ENCODE results near the gene ROR2. TPM values are rescaled to one million over a fixed set of nuclear protein-coding genes. Genes with fewer than 3 reads are reported as not detected.

ROR2 gene
- polyA plus RNA-seq, 6 donors from 2014 or later, result 0.05 TPM; not detected in 5

DNA sequence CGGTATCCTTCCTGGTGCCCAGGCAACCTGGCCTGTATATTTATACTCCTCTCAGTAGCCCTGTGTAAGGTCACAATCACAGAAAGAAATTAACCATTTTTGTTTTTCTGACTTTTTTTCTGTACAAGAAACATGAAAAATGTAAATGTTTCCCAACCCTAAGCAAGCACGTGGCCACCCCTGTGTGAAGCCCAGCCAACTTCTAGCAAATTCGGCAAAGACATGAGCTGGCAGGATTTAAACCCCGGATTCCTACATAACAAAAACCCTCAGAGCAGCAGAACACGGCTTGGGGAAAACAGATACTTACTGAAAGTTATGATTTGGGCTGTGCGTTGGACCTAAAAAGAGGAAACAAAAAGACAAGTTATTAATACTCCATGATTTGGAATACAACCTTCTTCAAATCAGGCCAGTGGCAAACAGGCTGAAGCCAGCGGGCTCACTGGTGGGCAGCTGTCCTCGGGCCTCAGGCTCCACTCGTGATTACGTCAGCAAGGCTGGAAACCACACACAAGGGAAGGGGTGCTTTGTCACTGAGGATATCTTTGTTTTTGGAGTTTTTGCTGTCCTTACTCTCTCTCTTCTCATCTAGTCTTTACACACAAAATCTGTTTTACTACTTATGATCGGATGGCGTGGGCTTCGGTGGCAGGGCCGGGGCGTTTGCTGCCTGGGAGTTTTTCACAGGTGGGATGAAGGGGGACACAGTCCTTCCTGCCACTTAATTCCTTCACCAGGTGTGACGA, 194.1 kb downstream of the ROR2 start:
- H3K27me3 Mint-ChIP-seq, result peaks cover 3 to 20% (median 17%) of the 10 kb centered on the region in 3 donors
- no peak overlapping the region for H3K4me3 Mint-ChIP-seq
- peaks cover 0 to 3% (median 0%) of the 10 kb centered on the region in 3 donors for H3K4me1 Mint-ChIP-seq
- ATAC-seq (ENCODE audit: low read depth in 2 of 2), result no peak
- H3K27ac Mint-ChIP-seq, result no peak overlapping the region
- H3K36me3 Mint-ChIP-seq, result no peaks in the 10 kb centered on the region
- H3K9me3 Mint-ChIP-seq, result no peaks in the 10 kb centered on the region
- no peak for DNase-seq

DNA sequence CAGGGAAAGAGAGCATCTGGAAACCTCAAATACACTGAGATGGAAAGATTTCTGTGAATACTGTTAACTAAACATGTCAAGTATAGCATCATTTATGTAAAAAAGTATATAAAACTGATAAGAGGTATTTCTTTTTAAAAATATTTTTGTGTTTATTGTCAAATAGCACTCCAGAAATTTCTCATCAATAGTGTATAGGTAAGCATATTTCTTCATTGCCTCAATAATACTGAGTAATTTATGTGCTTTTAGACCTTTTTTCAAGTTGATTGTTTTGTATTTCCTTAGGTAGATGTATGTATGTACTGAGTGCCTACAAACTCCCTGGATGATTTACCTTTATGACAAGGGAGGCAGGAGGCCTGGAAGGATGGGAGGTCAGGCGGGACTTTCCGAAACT, 196.3 kb downstream of the ROR2 start:
- Mint-ChIP-seq H3K36me3 (no peaks in the 10 kb centered on the region), H3K9me3 (no peaks in the 10 kb centered on the region), H3K27me3 (peaks cover 4 to 29% (median 24%) of the 10 kb centered on the region in 3 donors), H3K4me3 (no peak overlapping the region), H3K27ac (no peak overlapping the region), H3K4me1 (peaks cover 0 to 3% (median 0%) of the 10 kb centered on the region in 3 donors)
- no peak for ATAC-seq (ENCODE audit: low read depth in 2 of 2)
- no peak for DNase-seq

DNA sequence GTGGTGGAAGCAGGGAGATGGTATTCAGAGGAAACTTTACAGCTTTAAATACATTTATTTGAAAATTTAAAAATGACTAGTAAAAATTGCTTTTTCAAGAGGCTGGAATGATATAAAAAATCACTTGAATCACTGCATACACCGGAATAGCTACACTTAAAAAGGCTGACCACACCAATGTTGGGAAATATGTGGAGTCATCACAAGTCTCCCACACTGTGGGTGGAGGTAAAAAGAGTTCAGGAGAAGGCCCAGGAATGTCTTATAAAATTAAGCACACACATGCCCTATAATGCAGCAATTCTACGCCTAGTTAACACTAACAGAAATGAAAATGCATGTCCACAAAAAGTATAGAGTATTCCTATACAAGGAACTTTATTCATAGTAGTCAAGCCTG, 198.1 kb downstream of the ROR2 start:
- DNase-seq (no peak), ATAC-seq (ENCODE audit: low read depth in 2 of 2) (no peak)
- Mint-ChIP-seq H3K36me3 (no peaks in the 10 kb centered on the region), H3K9me3 (no peaks in the 10 kb centered on the region), H3K4me1 (no peaks in the 10 kb centered on the region), H3K27ac (no peak overlapping the region), H3K27me3 (peaks cover 10 to 26% (median 25%) of the 10 kb centered on the region in 3 donors), H3K4me3 (no peak overlapping the region)

DNA sequence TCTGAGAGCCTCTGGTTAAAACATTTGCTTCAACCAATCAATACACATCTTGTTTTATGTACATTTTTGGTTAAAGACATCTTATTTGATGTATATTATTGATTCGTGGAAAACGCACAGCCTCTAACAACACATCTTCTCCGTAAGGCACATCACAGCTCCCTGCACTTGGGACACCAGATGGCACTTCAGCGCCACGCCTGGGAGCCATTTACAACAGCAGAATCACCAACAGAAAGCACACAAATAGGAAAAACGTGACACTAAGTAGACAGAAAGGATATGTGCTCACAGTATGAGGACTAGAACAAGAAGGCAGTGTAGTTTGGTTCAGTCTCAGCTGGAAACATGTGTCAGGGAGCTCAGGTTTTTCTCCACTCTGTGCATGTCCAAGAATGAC, 199.7 kb downstream of the ROR2 start:
- Mint-ChIP-seq H3K9me3 (no peaks in the 10 kb centered on the region), H3K27ac (no peak overlapping the region), H3K36me3 (no peaks in the 10 kb centered on the region)

DNA sequence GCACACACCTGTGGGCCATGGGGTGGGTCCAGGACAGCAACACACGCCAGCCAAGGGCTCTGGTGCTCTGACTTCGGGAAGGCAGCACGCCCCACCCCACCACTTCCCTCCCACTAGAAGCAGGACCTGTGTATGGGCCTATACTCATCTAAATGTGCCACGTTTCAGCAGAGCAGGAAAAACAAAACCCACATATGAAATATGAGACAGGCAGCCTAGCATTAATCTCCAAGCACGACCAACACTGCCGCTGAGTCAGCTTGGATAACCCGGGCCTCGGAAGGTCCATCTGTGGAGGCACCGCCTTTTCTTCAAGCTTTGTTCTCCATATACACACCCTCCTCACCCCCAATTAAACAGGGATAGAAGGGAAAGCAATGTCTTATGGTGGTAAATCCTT, 203.1 kb downstream of the ROR2 start:
- ATAC-seq (ENCODE audit: low read depth in 2 of 2), result no peak
- H3K27me3 Mint-ChIP-seq, result peaks cover 10 to 35% (median 35%) of the 10 kb centered on the region in 3 donors

More for the DNA sequence above, 199.7 kb downstream of the ROR2 start:
- Mint-ChIP-seq H3K27me3 (peaks cover 10 to 26% (median 23%) of the 10 kb centered on the region in 3 donors), H3K4me3 (no peak overlapping the region), H3K4me1 (no peaks in the 10 kb centered on the region)
- no peak for ATAC-seq (ENCODE audit: low read depth in 2 of 2)
- DNase-seq, result no peak

DNA sequence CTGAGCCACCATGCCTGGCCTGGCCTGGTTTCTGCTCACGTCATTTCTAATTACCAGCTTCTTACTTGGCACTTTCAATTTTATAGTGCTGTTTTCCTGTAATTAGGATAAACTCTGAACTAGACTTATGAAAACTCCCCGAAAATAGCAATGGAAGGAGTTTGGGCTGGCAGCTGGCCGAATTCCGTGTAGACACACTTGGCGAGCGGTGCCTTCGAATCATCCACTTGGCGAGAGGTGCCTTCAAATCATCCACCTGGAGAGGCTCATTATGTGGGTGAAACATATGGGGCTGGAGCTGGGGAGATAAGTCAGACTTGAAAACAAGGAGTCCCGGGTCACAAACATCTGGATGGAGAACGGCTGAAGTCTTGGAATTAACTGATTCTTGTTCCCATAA, 203.7 kb downstream of the ROR2 start:
- Mint-ChIP-seq H3K36me3 (no peaks in the 10 kb centered on the region), H3K4me1 (no peaks in the 10 kb centered on the region), H3K27ac (peak overlapping the region in 1 of 6 donors; percentile 36), H3K4me3 (no peak overlapping the region), H3K9me3 (no peaks in the 10 kb centered on the region), H3K27me3 (peaks cover 10 to 35% (median 35%) of the 10 kb centered on the region in 3 donors)
- DNase-seq (no peak), ATAC-seq (ENCODE audit: low read depth in 2 of 2) (no peak)

More for the DNA sequence above, 203.1 kb downstream of the ROR2 start:
- Mint-ChIP-seq H3K4me3 (no peak overlapping the region), H3K4me1 (no peaks in the 10 kb centered on the region), H3K9me3 (no peaks in the 10 kb centered on the region), H3K36me3 (no peaks in the 10 kb centered on the region), H3K27ac (no peak overlapping the region)
- no peak for DNase-seq

DNA sequence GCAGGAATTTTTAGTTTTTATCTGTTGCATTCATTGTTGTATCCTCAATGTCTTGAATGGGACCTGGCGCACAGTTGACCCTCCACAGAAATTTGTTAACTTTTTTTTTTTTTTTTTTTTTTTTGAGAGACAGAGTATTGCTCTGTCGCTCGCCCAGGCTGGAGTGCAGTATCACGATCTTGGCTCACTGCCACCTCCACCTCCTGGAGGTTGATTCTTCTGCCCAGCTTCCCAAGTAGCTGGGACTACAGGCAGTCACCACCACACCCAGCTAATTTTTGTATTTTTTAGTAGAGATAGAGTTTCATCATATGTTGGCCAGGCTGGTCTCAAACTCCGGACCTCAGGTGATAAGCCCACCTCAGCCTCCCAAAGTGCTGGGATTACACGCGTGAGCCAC, 205.9 kb downstream of the ROR2 start:
- Mint-ChIP-seq H3K27ac (no peak overlapping the region), H3K4me3 (no peak overlapping the region), H3K9me3 (no peaks in the 10 kb centered on the region), H3K27me3 (peaks cover 6 to 33% (median 25%) of the 10 kb centered on the region in 3 donors), H3K4me1 (no peaks in the 10 kb centered on the region), H3K36me3 (no peaks in the 10 kb centered on the region)
- no peak for DNase-seq
- ATAC-seq (ENCODE audit: low read depth in 2 of 2), result no peak

DNA sequence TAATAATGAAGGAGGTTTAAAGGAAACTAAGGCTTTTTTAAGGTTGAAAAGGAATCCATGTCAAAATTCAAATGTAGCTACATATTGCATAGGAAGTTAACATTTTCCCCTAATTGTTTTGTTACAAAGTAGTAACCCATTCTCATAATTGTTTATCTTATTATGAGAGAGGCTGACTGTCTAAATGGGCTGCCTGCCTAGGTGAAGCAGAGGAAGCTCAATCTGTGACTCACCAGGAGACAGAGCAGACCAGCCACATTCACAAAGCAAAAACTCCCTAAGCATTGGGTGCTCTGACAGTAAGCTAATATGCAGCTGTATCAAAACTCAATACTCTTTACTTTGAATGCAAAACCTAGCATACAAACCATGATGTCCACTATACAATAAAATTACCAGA, 208.5 kb downstream of the ROR2 start:
- no peak for ATAC-seq (ENCODE audit: low read depth in 2 of 2)
- H3K4me3 Mint-ChIP-seq, result no peak overlapping the region

DNA sequence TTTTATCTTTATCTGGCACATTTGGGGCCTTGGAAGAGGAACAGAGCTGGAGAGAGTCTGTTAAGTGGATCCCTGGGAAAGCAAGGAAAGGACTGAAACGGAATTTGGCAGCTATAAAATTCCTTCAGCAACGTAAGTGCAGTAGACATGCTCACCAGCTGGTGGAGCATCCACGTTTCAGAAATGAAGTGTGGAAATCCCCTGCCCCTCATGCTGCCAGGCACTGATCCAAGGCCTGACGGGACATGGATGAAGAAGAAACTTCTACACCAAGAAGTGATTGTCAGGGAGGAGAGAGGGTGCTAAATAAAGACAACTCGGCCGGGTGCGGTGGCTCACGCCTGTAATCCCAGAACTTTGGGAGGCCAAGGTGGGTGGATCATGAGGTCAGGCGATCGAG, 209.3 kb downstream of the ROR2 start:
- no peak for ATAC-seq (ENCODE audit: low read depth in 2 of 2)
- Mint-ChIP-seq H3K36me3 (no peaks in the 10 kb centered on the region), H3K4me3 (no peak overlapping the region), H3K27me3 (peaks cover 7 to 36% (median 27%) of the 10 kb centered on the region in 3 donors), H3K9me3 (no peaks in the 10 kb centered on the region), H3K27ac (no peak overlapping the region), H3K4me1 (no peaks in the 10 kb centered on the region)
- no peak for DNase-seq

More for the DNA sequence above, 208.5 kb downstream of the ROR2 start:
- H3K27me3 Mint-ChIP-seq, result peaks cover 4 to 33% (median 21%) of the 10 kb centered on the region in 3 donors
- no peak overlapping the region for H3K27ac Mint-ChIP-seq
- no peak for DNase-seq
- H3K4me1 Mint-ChIP-seq, result no peaks in the 10 kb centered on the region
- no peaks in the 10 kb centered on the region for H3K9me3 Mint-ChIP-seq
- H3K36me3 Mint-ChIP-seq, result no peaks in the 10 kb centered on the region

DNA sequence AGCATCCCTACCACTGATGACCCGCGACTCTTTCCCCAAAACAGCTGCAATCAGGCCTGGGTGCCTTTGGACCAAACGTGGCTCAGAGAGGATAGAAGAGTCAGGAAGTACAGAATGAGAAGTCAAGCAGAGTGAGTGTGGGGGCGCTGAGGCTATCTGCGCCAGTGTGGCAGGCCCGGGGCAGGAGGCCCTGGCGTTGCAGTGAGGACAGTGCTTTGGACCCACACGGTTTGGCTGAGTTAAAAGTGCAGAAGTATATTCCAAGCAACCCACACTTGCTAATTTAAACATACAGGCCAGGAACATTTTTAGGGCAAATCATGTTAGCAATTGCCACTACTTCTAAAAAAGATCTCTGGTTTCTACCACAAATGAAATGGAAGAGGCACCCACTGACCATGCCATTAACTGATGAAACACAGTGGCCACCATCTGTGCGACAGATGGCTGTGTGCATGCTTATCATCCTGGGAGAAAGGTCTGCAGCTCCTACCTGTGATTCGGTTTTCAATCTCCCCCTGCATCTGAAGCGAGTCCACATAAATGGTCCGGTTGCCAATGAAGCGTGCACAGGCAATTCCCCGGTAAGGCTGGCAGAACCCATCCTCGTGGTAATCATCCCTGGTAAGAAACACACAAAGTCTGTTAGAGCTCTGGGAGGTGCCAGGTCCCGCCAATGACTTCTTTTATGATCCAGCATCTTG, 213.0 kb downstream of the ROR2 start:
- H3K4me3 Mint-ChIP-seq, result no peak overlapping the region
- H3K27ac Mint-ChIP-seq, result no peak overlapping the region
- DNase-seq (no peak), ATAC-seq (ENCODE audit: low read depth in 2 of 2) (no peak)
- no peaks in the 10 kb centered on the region for H3K9me3 Mint-ChIP-seq
- H3K27me3 Mint-ChIP-seq, result peaks cover 7 to 32% (median 14%) of the 10 kb centered on the region in 3 donors
- H3K4me1 Mint-ChIP-seq, result no peaks in the 10 kb centered on the region
- no peaks in the 10 kb centered on the region for H3K36me3 Mint-ChIP-seq

DNA sequence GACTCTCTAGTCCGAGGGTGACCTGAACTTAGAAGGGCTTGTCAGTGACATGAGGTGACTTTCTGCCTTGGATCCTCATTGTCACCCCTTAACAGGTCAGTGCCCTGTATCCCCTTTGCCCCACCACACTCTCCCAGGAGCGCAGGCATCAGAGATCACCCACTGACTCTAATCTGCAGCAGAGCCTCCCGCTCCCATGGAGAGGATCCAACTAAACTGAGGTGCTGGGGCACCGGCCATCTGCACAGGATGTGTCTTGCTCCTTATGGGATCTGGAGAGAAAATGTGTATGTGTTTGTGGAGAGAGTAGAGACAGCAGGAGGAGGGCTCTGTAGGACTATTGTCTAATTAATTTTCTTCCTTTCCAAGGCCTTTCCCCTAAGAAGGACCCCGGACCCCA, 213.7 kb downstream of the ROR2 start:
- no peak for ATAC-seq (ENCODE audit: low read depth in 2 of 2)
- Mint-ChIP-seq H3K36me3 (no peaks in the 10 kb centered on the region), H3K27ac (no peak overlapping the region), H3K9me3 (no peaks in the 10 kb centered on the region), H3K4me1 (no peaks in the 10 kb centered on the region), H3K4me3 (no peak overlapping the region), H3K27me3 (peaks cover 7 to 32% (median 14%) of the 10 kb centered on the region in 3 donors)
- no peak for DNase-seq

DNA sequence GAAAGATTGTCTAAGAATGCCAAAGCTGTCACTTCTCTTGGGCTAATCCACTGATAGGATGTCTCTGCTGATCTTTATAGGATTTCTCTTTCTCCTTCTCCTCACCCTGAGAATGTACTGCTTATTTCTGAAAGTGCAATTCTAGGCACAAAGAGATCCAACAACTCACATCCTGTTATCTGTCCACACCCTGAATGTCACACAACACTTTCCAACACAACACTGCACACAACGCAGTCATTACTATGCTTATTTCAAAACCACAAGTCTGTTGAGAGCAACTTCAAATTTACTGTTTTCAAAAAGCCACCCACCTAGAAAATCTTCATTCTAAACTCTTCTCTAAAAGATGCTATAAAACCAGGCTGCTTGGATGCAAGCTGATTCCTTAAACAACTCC, 215.0 kb downstream of the ROR2 start:
- no peaks in the 10 kb centered on the region for H3K4me1 Mint-ChIP-seq
- DNase-seq, result no peak
- H3K4me3 Mint-ChIP-seq, result no peak overlapping the region
- no peaks in the 10 kb centered on the region for H3K36me3 Mint-ChIP-seq
- H3K9me3 Mint-ChIP-seq, result no peaks in the 10 kb centered on the region
- peaks cover 7 to 31% (median 14%) of the 10 kb centered on the region in 3 donors for H3K27me3 Mint-ChIP-seq
- ATAC-seq (ENCODE audit: low read depth in 2 of 2), result no peak
- H3K27ac Mint-ChIP-seq, result peak overlapping the region in 1 of 6 donors; percentile 1

DNA sequence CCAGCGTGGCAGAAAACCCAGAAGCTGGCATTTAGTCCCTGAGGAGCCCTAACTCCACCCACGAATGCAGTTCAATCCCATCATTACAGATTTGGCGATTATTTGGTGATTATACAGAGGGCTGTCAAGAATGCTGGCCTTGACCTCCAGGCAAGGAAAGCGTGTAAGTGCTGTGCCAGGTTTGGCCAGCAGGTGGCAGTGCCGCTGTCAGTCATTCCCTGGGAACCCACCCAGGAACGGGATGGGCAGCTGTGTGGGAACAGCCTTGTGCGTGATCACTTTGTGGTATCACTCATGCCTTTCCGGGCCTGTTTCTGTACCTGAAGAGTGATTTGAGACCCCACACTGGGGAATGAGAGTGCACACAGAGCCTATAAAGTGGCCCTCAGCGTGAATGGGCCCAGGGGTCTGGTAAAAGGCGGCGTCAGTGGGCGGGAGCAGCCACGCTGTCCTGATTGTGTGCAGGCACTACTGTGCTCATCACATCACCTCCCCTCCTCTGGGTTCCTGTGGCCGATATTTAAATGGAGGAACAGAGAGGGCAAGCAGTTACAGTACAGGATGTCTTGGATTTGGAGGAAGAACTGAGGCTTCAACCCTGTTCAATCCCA, 215.6 kb downstream of the ROR2 start:
- Mint-ChIP-seq H3K27me3 (peaks cover 7 to 27% (median 14%) of the 10 kb centered on the region in 3 donors), H3K4me3 (no peak overlapping the region), H3K4me1 (no peaks in the 10 kb centered on the region), H3K9me3 (no peaks in the 10 kb centered on the region), H3K36me3 (no peaks in the 10 kb centered on the region), H3K27ac (no peak overlapping the region)
- ATAC-seq (ENCODE audit: low read depth in 2 of 2) (peak in 1 of 2 donors; percentile 32), DNase-seq (peak; percentile 31)

All from naive B cell (primary cell).